ENCODE data around the gene DST.

The DST gene

DNA sequence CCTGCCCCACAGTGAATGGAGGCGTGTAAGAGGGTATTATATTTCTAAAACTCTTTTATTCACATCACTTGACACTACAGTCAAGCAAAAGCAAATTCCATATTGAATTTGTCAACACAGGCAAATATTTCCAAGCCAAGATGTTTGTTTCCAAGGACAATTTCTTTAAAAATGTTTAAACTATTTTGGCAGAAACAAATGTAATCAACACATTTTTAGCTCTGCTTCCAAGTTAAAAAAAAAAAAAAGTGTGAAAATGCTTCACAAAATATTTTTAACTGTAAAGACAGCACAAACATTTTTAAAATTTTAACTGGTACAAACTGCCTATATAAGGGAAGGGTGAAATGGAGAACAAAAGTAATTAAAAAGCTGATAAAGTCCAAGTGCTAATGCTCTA is 44.9 kb upstream of the DST start:
- TF ChIP-seq, protein P1, sequence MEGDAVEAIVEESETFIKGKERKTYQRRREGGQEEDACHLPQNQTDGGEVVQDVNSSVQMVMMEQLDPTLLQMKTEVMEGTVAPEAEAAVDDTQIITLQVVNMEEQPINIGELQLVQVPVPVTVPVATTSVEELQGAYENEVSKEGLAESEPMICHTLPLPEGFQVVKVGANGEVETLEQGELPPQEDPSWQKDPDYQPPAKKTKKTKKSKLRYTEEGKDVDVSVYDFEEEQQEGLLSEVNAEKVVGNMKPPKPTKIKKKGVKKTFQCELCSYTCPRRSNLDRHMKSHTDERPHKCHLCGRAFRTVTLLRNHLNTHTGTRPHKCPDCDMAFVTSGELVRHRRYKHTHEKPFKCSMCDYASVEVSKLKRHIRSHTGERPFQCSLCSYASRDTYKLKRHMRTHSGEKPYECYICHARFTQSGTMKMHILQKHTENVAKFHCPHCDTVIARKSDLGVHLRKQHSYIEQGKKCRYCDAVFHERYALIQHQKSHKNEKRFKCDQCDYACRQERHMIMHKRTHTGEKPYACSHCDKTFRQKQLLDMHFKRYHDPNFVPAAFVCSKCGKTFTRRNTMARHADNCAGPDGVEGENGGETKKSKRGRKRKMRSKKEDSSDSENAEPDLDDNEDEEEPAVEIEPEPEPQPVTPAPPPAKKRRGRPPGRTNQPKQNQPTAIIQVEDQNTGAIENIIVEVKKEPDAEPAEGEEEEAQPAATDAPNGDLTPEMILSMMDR (conservative IDR thresholded peaks at IDR 0.05) = no peak

DNA sequence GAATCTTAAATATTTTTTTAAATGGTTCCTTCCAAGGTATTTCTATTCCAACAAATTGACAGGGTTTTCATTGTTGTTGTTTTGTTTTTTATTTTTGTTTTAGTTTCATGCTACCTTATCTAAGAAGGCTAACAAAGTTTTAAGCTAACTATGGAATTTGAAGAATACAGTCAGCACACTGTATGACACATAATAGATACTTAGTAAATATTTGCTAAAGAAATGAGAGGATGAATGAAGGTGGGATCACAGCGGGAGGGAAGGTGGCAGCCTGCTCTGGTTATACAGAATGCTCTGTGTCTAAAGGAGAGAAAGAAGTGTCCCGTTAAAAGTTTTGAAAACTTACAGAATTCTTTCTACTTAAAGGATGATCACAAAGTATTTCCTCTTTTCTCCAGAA is 43.7 kb upstream of the DST start:
- H3K27ac ChIP-seq = no peak overlapping the region
- TF ChIP-seq, protein P1 (conservative IDR thresholded peaks at IDR 0.05) = no peak

More for the DNA sequence above, 44.9 kb upstream of the DST start:
- H3K27ac ChIP-seq = no peak overlapping the region

DNA sequence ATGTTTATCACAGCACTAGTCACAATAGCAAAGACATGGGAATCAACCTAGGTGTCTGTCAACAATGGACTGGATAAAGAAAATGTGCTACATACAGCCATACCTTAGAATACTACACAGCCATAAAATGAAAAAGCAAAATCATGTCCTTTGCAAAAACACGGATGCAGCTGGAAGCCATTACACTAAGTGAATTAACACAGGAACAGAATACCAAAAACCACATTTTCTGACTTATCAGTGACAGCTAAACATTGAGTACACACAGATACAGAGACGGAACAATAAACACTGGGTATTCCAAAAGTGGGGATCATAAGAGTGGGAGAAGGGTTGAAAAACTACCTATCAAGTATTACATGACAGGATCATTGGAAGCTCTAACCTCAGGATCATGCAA is 43.3 kb upstream of the DST start:
- TF ChIP-seq, protein P1 (conservative IDR thresholded peaks at IDR 0.05) = no peak
- H3K27ac ChIP-seq = peak overlapping the region; percentile 66; the same call in 1 of the 2 replicates

DNA sequence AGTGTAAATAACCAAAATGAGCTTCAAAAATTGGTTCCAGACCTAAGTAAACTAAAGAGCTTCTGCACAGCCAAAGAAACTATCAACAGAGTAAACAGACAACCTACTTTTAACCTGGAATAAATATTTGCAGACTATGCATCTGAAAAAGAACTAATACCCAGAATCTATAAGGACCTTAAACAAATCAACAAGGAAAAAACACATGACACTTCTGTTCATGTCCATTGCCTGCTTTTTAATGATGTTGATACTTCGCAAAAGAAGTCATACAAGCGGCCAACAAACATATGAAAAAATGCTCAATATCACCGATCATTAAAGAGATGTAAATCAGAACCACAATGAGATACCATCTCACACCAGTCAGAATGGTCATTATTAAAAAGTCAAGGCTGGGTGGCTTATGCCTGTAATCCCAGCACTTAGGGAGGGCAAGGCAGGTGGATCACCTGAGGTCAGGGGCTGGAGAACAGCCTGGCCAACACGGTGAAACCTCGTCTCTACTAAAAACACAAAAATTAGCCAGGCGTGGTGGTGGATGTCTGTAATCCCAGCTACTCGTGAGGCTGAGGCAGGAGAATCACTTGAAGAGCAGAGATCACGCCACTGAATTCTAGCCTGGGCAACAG is 42.5 kb upstream of the DST start:
- TF ChIP-seq, protein P1 (conservative IDR thresholded peaks at IDR 0.05) = no peak
- H3K27ac ChIP-seq = peak overlapping the region; percentile 66

DNA sequence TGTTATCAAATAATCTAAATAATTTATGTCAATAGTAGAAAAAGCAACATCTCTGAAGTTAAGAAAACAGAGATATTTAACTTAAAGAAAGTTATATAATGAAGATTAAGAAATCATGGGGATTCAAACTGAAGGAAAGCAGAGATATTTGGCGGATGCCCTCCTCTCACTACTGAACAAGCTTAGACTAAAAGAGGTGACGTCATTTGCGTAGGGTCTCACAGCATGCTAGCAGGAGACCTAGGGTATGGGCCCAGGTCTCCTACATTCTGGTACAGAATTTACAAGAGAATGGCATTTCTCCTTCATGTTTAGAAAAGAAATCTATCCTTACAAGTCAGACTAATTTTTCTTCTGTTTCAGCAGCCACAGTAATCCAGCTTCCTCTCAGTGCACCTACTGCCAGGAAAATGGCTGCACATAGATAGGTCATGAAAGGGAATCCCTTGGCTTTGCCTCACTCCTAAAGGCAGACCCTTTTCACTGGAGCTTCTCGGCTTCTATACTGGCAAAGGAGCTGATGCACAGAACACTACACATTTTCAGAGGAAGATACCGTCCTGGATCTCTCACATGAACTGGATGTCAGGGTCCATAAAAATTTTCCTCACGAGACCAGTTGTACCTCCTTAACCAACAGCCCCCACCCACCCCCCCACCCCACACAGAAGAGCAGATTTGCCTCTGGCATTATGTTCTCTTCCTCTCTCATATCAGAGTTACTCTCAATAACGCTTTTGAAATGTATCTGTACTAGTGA is 41.8 kb upstream of the DST start:
- TF ChIP-seq, protein P1 (conservative IDR thresholded peaks at IDR 0.05) = no peak
- H3K27ac ChIP-seq = peak overlapping the region; percentile 66

DNA sequence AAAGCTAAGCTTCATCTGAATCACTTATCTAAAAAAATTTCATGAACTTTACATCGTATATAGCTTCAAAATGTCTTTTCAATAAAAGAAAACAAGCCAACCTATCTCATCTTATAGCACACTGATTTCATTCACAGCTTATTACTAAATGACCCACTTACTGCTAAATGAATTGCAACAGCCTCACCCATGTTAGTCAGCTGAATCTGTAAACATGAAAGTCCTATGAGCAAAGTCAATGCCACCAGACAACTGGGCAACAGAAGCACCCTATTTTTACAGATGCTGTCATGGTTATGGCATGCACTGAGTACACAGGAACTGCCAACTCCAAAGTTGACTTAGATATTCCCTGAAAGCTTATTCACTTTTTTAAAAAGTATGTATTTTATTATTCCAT is 41.2 kb upstream of the DST start:
- H3K27ac ChIP-seq = no peak overlapping the region; the same call in 1 of the 2 replicates
- TF ChIP-seq, protein P1 (conservative IDR thresholded peaks at IDR 0.05) = no peak

DNA sequence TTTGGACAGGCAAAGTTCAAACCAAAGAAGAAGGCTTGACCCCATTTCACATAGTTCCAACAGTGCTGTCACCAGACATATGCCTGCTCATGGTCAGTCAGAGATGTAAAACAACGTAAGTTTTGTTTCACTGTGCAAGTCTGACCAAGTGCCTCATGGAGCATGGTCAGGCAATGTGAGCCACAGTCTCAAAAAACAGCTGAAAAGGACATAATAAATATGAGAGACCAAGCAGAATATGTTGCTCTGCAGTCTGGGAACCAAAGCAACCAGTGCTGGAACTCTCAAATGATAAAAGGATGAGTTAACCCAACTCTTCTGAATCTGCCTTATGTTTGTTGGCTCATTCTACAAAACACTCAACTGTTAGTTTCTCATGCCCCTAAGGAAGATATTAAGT is 39.9 kb upstream of the DST start:
- TF ChIP-seq, protein P1 (conservative IDR thresholded peaks at IDR 0.05) = no peak
- H3K27ac ChIP-seq = no peak overlapping the region
